ENCODE data around the gene HEG1.

HEG1 gene

GRCh38 chr3:125054449-125055329, 1.1 kb downstream of the HEG1 start:
- Histone ChIP-seq H3K4me1 (ENCODE audit: control insufficient read depth, insufficient read depth, low read length) (peaks cover 68% of the 10 kb centered on the region), H3K4me3 (ENCODE audit: low read depth, low read length) (peak overlapping the region; percentile 76), H3K27me3 (ENCODE audit: control insufficient read depth, insufficient read depth, low read length) (peaks cover 32% of the 10 kb centered on the region), H3K9ac (ENCODE audit: low read length) (peak overlapping the region; percentile 66), H3K36me3 (ENCODE audit: control insufficient read depth, insufficient read depth, low read length) (no peaks in the 10 kb centered on the region; the same call in 1 of the 2 replicates), H3K27ac (ENCODE audit: low read depth, low read length) (no peak overlapping the region; the same call in 1 of the 2 replicates), H3K9me3 (ENCODE audit: control insufficient read depth, insufficient read depth, low read depth, low read length) (no peaks in the 10 kb centered on the region)

GRCh38 chr3:125054062-125054448, 1.7 kb downstream of the HEG1 start:
- peaks cover 64% of the 10 kb centered on the region for H3K4me1 ChIP-seq (ENCODE audit: control insufficient read depth, insufficient read depth, low read length)
- H3K27ac ChIP-seq (ENCODE audit: low read depth, low read length): no peak overlapping the region
- no peak overlapping the region for H3K9ac ChIP-seq (ENCODE audit: low read length)
- H3K9me3 ChIP-seq (ENCODE audit: control insufficient read depth, insufficient read depth, low read depth, low read length): no peaks in the 10 kb centered on the region
- H3K27me3 ChIP-seq (ENCODE audit: control insufficient read depth, insufficient read depth, low read length): peaks cover 30% of the 10 kb centered on the region
- H3K4me3 ChIP-seq (ENCODE audit: low read depth, low read length): peak overlapping the region; percentile 76; the same call in 1 of the 2 replicates
- H3K36me3 ChIP-seq (ENCODE audit: control insufficient read depth, insufficient read depth, low read length): no peaks in the 10 kb centered on the region; the same call in 1 of the 2 replicates

DNA sequence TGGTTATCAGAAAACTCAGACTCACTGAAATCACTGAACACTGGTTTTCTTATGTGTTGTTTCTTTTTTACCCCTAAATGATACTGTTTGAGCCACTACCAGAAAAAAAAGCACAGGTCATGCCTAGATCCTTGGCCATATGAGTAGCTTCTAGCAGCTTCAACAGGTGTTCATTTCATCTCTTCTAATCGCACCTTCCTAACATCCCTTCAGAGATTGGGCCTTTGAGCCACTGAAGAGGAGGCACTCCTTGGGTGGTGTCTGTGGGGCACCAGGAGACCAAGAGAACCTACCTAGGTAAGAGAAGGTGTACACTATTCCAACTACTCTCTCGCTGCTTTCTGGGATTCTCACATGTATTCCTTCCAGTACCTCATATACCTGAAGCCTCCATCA, 2.5 kb downstream of the HEG1 start:
- Histone ChIP-seq H3K27me3 (ENCODE audit: control insufficient read depth, insufficient read depth, low read length) (peaks cover 29% of the 10 kb centered on the region), H3K9me3 (ENCODE audit: control insufficient read depth, insufficient read depth, low read depth, low read length) (no peaks in the 10 kb centered on the region), H3K36me3 (ENCODE audit: control insufficient read depth, insufficient read depth, low read length) (no peaks in the 10 kb centered on the region; the same call in 1 of the 2 replicates), H3K9ac (ENCODE audit: low read length) (no peak overlapping the region), H3K27ac (ENCODE audit: low read depth, low read length) (no peak overlapping the region), H3K4me3 (ENCODE audit: low read depth, low read length) (peak overlapping the region; percentile 76; the same call in 1 of the 2 replicates), H3K4me1 (ENCODE audit: control insufficient read depth, insufficient read depth, low read length) (peaks cover 57% of the 10 kb centered on the region)

GRCh38 chr3:125052624-125053303, 3.0 kb downstream of the HEG1 start:
- peak overlapping the region; percentile 24; the same call in 1 of the 2 replicates for H3K27ac ChIP-seq (ENCODE audit: low read depth, low read length)
- peaks cover 24% of the 10 kb centered on the region for H3K27me3 ChIP-seq (ENCODE audit: control insufficient read depth, insufficient read depth, low read length)
- H3K9ac ChIP-seq (ENCODE audit: low read length): peak overlapping the region; percentile 26
- peak overlapping the region; percentile 34; the same call in 1 of the 2 replicates for H3K4me3 ChIP-seq (ENCODE audit: low read depth, low read length)
- no peaks in the 10 kb centered on the region for H3K9me3 ChIP-seq (ENCODE audit: control insufficient read depth, insufficient read depth, low read depth, low read length)
- peaks cover 57% of the 10 kb centered on the region for H3K4me1 ChIP-seq (ENCODE audit: control insufficient read depth, insufficient read depth, low read length)
- no peaks in the 10 kb centered on the region; the same call in 1 of the 2 replicates for H3K36me3 ChIP-seq (ENCODE audit: control insufficient read depth, insufficient read depth, low read length)

DNA sequence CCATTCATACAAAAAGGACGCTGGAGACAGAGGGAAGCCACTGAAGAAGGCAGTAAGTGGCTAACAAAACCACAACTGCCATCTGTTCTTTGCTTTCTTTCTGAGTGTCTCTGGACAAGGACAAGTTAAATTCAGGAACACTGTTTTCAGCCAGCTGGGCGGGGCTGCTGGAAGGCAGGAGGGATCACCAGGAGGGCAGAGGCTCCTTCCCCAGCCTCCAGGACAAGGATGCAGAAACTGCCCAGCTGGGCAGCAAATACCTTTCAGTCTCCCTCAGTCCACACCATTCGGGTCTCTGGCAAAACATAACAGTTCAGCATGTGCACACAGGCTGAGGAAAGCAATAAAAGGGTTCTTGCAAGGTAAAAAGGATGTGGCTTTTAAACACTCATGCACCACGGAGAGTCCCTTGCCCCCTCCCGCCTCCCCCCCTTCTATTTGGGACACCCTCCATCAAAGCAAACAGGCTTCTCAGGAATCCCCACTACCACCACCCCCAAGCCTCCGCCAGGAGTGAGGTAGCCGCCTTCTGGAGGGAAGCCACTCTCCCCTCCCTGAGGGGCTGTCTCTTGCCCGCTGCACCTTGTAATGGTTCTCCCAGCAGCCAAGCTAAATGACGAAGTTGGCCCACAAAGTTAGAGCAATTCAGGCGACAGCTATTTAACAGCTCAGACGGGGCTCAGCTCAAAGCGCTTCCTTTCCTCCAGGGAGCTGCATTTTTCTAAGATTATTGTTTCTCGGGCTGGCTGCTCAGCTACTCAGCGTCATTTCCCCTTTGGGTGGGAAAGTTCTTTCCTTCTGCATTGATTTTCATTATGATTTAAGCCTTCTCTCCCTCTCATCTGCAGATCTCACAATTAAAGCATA, 3.8 kb downstream of the HEG1 start:
- Histone ChIP-seq H3K27me3 (ENCODE audit: control insufficient read depth, insufficient read depth, low read length) (peaks cover 16% of the 10 kb centered on the region), H3K9ac (ENCODE audit: low read length) (no peak overlapping the region), H3K9me3 (ENCODE audit: control insufficient read depth, insufficient read depth, low read depth, low read length) (no peaks in the 10 kb centered on the region), H3K4me1 (ENCODE audit: control insufficient read depth, insufficient read depth, low read length) (peaks cover 51% of the 10 kb centered on the region), H3K36me3 (ENCODE audit: control insufficient read depth, insufficient read depth, low read length) (no peaks in the 10 kb centered on the region; the same call in 1 of the 2 replicates), H3K4me3 (ENCODE audit: low read depth, low read length) (peak overlapping the region; percentile 34; the same call in 1 of the 2 replicates), H3K27ac (ENCODE audit: low read depth, low read length) (peak overlapping the region; percentile 24; the same call in 1 of the 2 replicates)

DNA sequence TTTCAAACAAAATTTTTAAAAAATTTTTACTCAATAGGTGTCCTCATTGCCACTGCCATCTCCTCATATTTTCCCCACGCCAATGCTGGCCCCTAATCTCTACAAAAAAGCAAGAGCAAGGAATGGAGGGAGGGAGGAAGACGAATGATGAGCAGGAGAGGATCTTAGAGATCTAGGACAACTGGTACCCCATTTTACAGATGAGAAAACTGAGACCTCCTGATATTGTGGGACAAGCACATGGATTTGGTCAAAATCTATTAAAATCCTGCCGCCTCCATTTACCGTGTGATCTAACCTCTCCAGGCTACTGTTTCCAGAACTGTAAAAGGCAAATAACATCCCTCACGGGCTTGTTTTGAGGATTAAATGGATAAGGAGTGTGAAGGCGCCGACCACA, 4.6 kb downstream of the HEG1 start:
- H3K27ac ChIP-seq (ENCODE audit: low read depth, low read length): no peak overlapping the region
- H3K4me1 ChIP-seq (ENCODE audit: control insufficient read depth, insufficient read depth, low read length): peaks cover 45% of the 10 kb centered on the region
- no peaks in the 10 kb centered on the region for H3K9me3 ChIP-seq (ENCODE audit: control insufficient read depth, insufficient read depth, low read depth, low read length)
- H3K27me3 ChIP-seq (ENCODE audit: control insufficient read depth, insufficient read depth, low read length): peaks cover 10% of the 10 kb centered on the region
- H3K9ac ChIP-seq (ENCODE audit: low read length): no peak overlapping the region
- no peaks in the 10 kb centered on the region; the same call in 1 of the 2 replicates for H3K36me3 ChIP-seq (ENCODE audit: control insufficient read depth, insufficient read depth, low read length)
- no peak overlapping the region for H3K4me3 ChIP-seq (ENCODE audit: low read depth, low read length)

GRCh38 chr3:125050488-125051090, 5.2 kb downstream of the HEG1 start:
- Histone ChIP-seq H3K4me3 (ENCODE audit: low read depth, low read length) (no peak overlapping the region), H3K9ac (ENCODE audit: low read length) (no peak overlapping the region), H3K27ac (ENCODE audit: low read depth, low read length) (no peak overlapping the region), H3K4me1 (ENCODE audit: control insufficient read depth, insufficient read depth, low read length) (peaks cover 45% of the 10 kb centered on the region), H3K27me3 (ENCODE audit: control insufficient read depth, insufficient read depth, low read length) (peaks cover 10% of the 10 kb centered on the region), H3K9me3 (ENCODE audit: control insufficient read depth, insufficient read depth, low read depth, low read length) (no peaks in the 10 kb centered on the region), H3K36me3 (ENCODE audit: control insufficient read depth, insufficient read depth, low read length) (no peaks in the 10 kb centered on the region; the same call in 1 of the 2 replicates)

DNA sequence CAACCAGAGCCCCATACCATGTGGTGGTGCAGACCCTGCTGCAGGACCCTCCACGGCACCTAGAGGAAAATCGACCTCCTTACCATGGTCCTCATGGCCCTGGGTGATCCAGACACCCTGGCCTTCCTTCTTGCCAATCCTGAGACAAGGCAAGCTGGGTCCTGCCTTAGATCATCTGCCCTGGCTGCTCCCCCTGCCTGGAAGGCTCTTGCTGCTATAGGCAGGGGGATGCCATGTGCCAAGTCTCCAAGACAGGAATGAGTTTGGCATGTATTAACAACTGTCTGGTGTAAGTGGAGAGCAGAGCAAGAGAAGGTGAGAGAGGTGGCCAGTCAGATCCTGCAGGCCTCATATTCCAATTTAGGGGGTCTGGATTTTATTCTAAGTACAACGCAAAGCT, 7.5 kb downstream of the HEG1 start:
- H3K9ac ChIP-seq (ENCODE audit: low read length): no peak overlapping the region

GRCh38 chr3:125045965-125046364, 9.8 kb downstream of the HEG1 start:
- no peaks in the 10 kb centered on the region for H3K27me3 ChIP-seq (ENCODE audit: control insufficient read depth, insufficient read depth, low read length)
- no peak overlapping the region for H3K27ac ChIP-seq (ENCODE audit: low read depth, low read length)
- H3K9ac ChIP-seq (ENCODE audit: low read length): no peak overlapping the region
- peaks cover 33% of the 10 kb centered on the region for H3K4me1 ChIP-seq (ENCODE audit: control insufficient read depth, insufficient read depth, low read length)
- no peaks in the 10 kb centered on the region; the same call in 1 of the 2 replicates for H3K36me3 ChIP-seq (ENCODE audit: control insufficient read depth, insufficient read depth, low read length)
- H3K4me3 ChIP-seq (ENCODE audit: low read depth, low read length): no peak overlapping the region
- no peaks in the 10 kb centered on the region for H3K9me3 ChIP-seq (ENCODE audit: control insufficient read depth, insufficient read depth, low read depth, low read length)

More for the DNA sequence above, 7.5 kb downstream of the HEG1 start:
- H3K4me1 ChIP-seq (ENCODE audit: control insufficient read depth, insufficient read depth, low read length): peaks cover 46% of the 10 kb centered on the region
- no peaks in the 10 kb centered on the region for H3K9me3 ChIP-seq (ENCODE audit: control insufficient read depth, insufficient read depth, low read depth, low read length)
- H3K27ac ChIP-seq (ENCODE audit: low read depth, low read length): no peak overlapping the region
- H3K4me3 ChIP-seq (ENCODE audit: low read depth, low read length): no peak overlapping the region
- H3K36me3 ChIP-seq (ENCODE audit: control insufficient read depth, insufficient read depth, low read length): no peaks in the 10 kb centered on the region; the same call in 1 of the 2 replicates
- no peaks in the 10 kb centered on the region for H3K27me3 ChIP-seq (ENCODE audit: control insufficient read depth, insufficient read depth, low read length)

DNA sequence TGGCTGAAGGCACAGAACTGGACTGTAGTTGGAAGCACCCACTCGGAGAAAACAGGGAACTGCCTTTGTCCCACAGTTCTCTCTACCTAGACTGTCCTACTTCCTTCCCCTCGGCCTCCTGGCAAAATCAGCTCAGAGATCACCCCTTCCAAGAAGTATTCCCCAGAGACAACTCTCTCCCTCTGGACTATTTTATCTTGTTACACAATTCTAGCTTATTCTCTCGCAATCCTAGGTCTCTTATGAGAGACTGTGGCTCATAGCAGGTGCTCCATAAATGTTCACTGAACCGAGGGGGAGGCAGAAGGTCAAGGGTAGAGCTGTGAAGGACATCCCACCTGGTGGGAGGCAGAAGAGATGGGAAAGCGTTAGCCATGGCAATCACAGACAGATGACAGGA, 10.6 kb downstream of the HEG1 start:
- Histone ChIP-seq H3K9me3 (ENCODE audit: control insufficient read depth, insufficient read depth, low read depth, low read length) (no peaks in the 10 kb centered on the region), H3K27me3 (ENCODE audit: control insufficient read depth, insufficient read depth, low read length) (no peaks in the 10 kb centered on the region), H3K9ac (ENCODE audit: low read length) (no peak overlapping the region), H3K4me3 (ENCODE audit: low read depth, low read length) (no peak overlapping the region), H3K36me3 (ENCODE audit: control insufficient read depth, insufficient read depth, low read length) (no peaks in the 10 kb centered on the region), H3K27ac (ENCODE audit: low read depth, low read length) (no peak overlapping the region), H3K4me1 (ENCODE audit: control insufficient read depth, insufficient read depth, low read length) (peaks cover 31% of the 10 kb centered on the region; the same call in 1 of the 2 replicates)
